ENCODE results near the gene TMEM80.

Gene TMEM80

GRCh38 chr11:720017-720641 is 24.5 kb downstream of the TMEM80 start:
- no peak for TF ChIP-seq CTCF (IDR thresholded peaks at IDR 0.05)
- TF ChIP-seq ZFX (IDR thresholded peaks at IDR 0.05; ENCODE audit: borderline replicate concordance): no peak

GRCh38 chr11:720642-721246 is 25.1 kb downstream of the TMEM80 start:
- no peak for TF ChIP-seq ZFX (IDR thresholded peaks at IDR 0.05; ENCODE audit: borderline replicate concordance)
- no peak for TF ChIP-seq CTCF (IDR thresholded peaks at IDR 0.05)
- peak overlapping the region; percentile 74 for H3K27ac ChIP-seq

More at GRCh38 chr11:720017-720641, 24.5 kb downstream of the TMEM80 start:
- peak overlapping the region; percentile 74 for H3K27ac ChIP-seq

- no peak for TF ChIP-seq CTCF (IDR thresholded peaks at IDR 0.05)
- no peak for TF ChIP-seq ZFX (IDR thresholded peaks at IDR 0.05; ENCODE audit: borderline replicate concordance)
- peak overlapping the region; percentile 74 for H3K27ac ChIP-seq
Measured at GRCh38 chr11:721247-721740, 25.7 kb downstream of the TMEM80 start.

GRCh38 chr11:721741-722345 is 26.2 kb downstream of the TMEM80 start:
- TF ChIP-seq ZFX (IDR thresholded peaks at IDR 0.05; ENCODE audit: borderline replicate concordance): no peak
- TF ChIP-seq CTCF (IDR thresholded peaks at IDR 0.05): no peak
- no peak overlapping the region for H3K27ac ChIP-seq

GRCh38 chr11:722346-722811 is 26.8 kb downstream of the TMEM80 start:
- H3K27ac ChIP-seq: no peak overlapping the region

GRCh38 chr11:723120-723883 is 27.7 kb downstream of the TMEM80 start:
- peak; percentile 72 for TF ChIP-seq CTCF (IDR thresholded peaks at IDR 0.05)
- TF ChIP-seq ZFX (IDR thresholded peaks at IDR 0.05; ENCODE audit: borderline replicate concordance): no peak
- H3K27ac ChIP-seq: no peak overlapping the region

More at GRCh38 chr11:722346-722811, 26.8 kb downstream of the TMEM80 start:
- no peak for TF ChIP-seq CTCF (IDR thresholded peaks at IDR 0.05)
- TF ChIP-seq ZFX (IDR thresholded peaks at IDR 0.05; ENCODE audit: borderline replicate concordance): no peak

Data from 22Rv1 (cell line).